K562 (cell line): ENCODE measurements around the gene TMEM59. TPM values are rescaled to one million over a fixed set of nuclear protein-coding genes. Genes with fewer than 3 reads are reported as not detected.

Experiments used
- CREM ChIP-seq: IDR thresholded peaks from 2 replicates; pipeline ENCODE4 v1.6.1; 2014; ENCODE audit warnings: antibody characterized with exemption, low read depth
- EP400 ChIP-seq: fragments of 450-650 bp; IDR thresholded peaks from 2 replicates; pipeline ENCODE4 v1.6.1; 2017; ENCODE audit warnings: antibody characterized with exemption, mild to moderate bottlenecking, moderate library complexity
- FOXP4 ChIP-seq: sonication (generic); formaldehyde crosslinking; IDR thresholded peaks from 2 replicates; pipeline ENCODE4 v1.8.0; 2022; ENCODE audit warnings: mild to moderate bottlenecking, missing genetic modification reagents, borderline replicate concordance
- GABPB1 ChIP-seq: sonication (generic); formaldehyde crosslinking; IDR thresholded peaks from 2 replicates; pipeline ENCODE4 v1.8.0; 2022; ENCODE audit warnings: mild to moderate bottlenecking, missing genetic modification reagents
- GTF2B ChIP-seq: IDR thresholded peaks from 2 replicates; pipeline ENCODE4 v1.6.1; 2011; ENCODE audit not compliant: insufficient read length; ENCODE audit errors: extremely low read depth
- JUND ChIP-seq, 2 experiments: IDR thresholded peaks; 2 replicates in 1 of 2; 3 replicates in 1 of 2; pipeline ENCODE4 v1.6.1; 2011; ENCODE audit warnings: borderline replicate concordance in 2 of 2, low read depth in 2 of 2, low read length in 2 of 2, improper control_type of control experiment in 1 of 2, missing biosample characterization in 1 of 2, missing genetic modification characterization in 1 of 2, missing genetic modification reagents in 1 of 2
- PRMT5 ChIP-seq: sonication (generic); formaldehyde crosslinking; IDR thresholded peaks from 2 replicates; pipeline ENCODE4 v1.5.0; 2020; ENCODE audit warnings: missing genetic modification reagents
- RCOR1 ChIP-seq, 2 experiments: IDR thresholded peaks; 2 replicates each; pipeline ENCODE4 v1.6.1; 2012; ENCODE audit warnings: low read depth in 2 of 2, low read length in 2 of 2, borderline replicate concordance in 1 of 2, improper control_type of control experiment in 1 of 2
- SREBF1 ChIP-seq: fragments of 150-350 bp; IDR thresholded peaks from 2 replicates; pipeline ENCODE4 v1.6.1; 2014; ENCODE audit warnings: antibody characterized with exemption, low read depth, low read length, borderline replicate concordance
- TFAP4 ChIP-seq: sonication (generic); formaldehyde crosslinking; IDR thresholded peaks from 2 replicates; pipeline ENCODE4 v1.8.0; 2022; ENCODE audit warnings: missing genetic modification reagents, mild to moderate bottlenecking, moderate library complexity, borderline replicate concordance
- U2AF2 ChIP-seq: fragments of 200-400 bp; formaldehyde crosslinking; optimal IDR thresholded peaks from 2 replicates; pipeline ENCODE3; 2017; ENCODE audit warnings: low read depth, mild to moderate bottlenecking, low read length
- ZFP36 ChIP-seq: fragments of 150-350 bp; IDR thresholded peaks from 2 replicates; pipeline ENCODE4 v1.6.1; 2018; ENCODE audit warnings: low read length, low read depth; ENCODE audit not compliant: partially characterized antibody
- ZNF143 ChIP-seq: sonication (generic); formaldehyde crosslinking; IDR thresholded peaks from 2 replicates; pipeline ENCODE4 v1.9.0; 2022; ENCODE audit warnings: mild to moderate bottlenecking, missing genetic modification reagents
- ZNF232 ChIP-seq: sonication (generic); formaldehyde crosslinking; IDR thresholded peaks from 2 replicates; pipeline ENCODE4 v1.8.0; 2022; ENCODE audit warnings: mild to moderate bottlenecking, missing genetic modification reagents
- ZNF263 ChIP-seq: sonication (generic); formaldehyde crosslinking; IDR thresholded peaks from 2 replicates; pipeline ENCODE4 v1.8.0; 2022; ENCODE audit warnings: mild to moderate bottlenecking, missing genetic modification reagents, borderline replicate concordance
- polyA plus RNA-seq, 8 experiments: library from polyadenylated mRNA; depleted of rRNA in 4 of 8; stranded (reverse) in 5 of 8; unstranded in 3 of 8; fragments of >200 nt; fragmentation: Nextera tagmentation in 2 of 8; fragmentation: Illumina TruSeq in 1 of 8; extraction: Ambion mirVana in 2 of 8; extraction: Trizol in 1 of 8; gene quantifications; 2 replicates each; pipeline versions ENCODE4 v1.2.1 to v1.2.3, GENCODE V29; 2011 to 2014; ENCODE audit warnings: inconsistent platforms in 1 of 8, missing spikeins in 1 of 8
- total RNA-seq, 7 experiments: library from RNA; depleted of rRNA in 6 of 7; stranded (reverse); fragments of >200 nt in 6 of 7; fragmentation: Illumina TruSeq in 2 of 7; extraction: Trizol in 2 of 7; gene quantifications; 2 replicates each; pipeline versions ENCODE4 v1.2.1 to v1.2.3, GENCODE V29; 2011 to 2021; ENCODE audit warnings: low replicate concordance in 1 of 7
- TF ChIP-seq, protein P1 (sequence below): sonication (generic); formaldehyde crosslinking; IDR thresholded peaks from 2 replicates; pipeline ENCODE4 v1.5.0; 2020; ENCODE audit warnings: missing genetic modification reagents
- TF ChIP-seq, protein P2 (sequence below), 3 experiments: IDR thresholded peaks in 2 of 3; conservative IDR thresholded peaks in 1 of 3; 2 replicates each; pipeline ENCODE4 v1.5.1; 2011 to 2012; ENCODE audit warnings: low read length in 3 of 3, mild to moderate bottlenecking in 3 of 3, control low read depth in 2 of 3, improper control_type of control experiment in 1 of 3, inconsistent platforms in 1 of 3, low read depth in 1 of 3, mixed read lengths in 1 of 3, moderate library complexity in 1 of 3; ENCODE audit not compliant: insufficient read depth in 2 of 3

The TMEM59 gene
- total and polyA plus RNA-seq, 9 of the 15 experiments (the other 6 are each of a cell fraction or from before 2014, with no cell fraction given) = 93.1 to 316 (median 151) TPM

GRCh38 chr1:54081306-54082270 is 28.6 kb upstream of the TMEM59 start (continued):
- TF ChIP-seq TFAP4 (CRISPR knock-in tag) (peak; percentile 25; the same call in 1 of the 2 replicates), GABPB1 (CRISPR knock-in tag) (0 out of 2 replicates have a peak, but pooled peaks have one; percentile 26), JUND (IDR thresholded peaks at IDR 0.05; ENCODE audit: borderline replicate concordance, low read depth, low read length) (peak; percentile 58; the same call in 1 of the 2 replicates), JUND (tag; IDR thresholded peaks at IDR 0.05; ENCODE audit: borderline replicate concordance, low read depth, low read length) (no peak; the same call in 2 of the 3 replicates), U2AF2 (no peak), SREBF1 (no peak), FOXP4 (CRISPR knock-in tag) (no peak), ZNF232 (no peak), ZNF143 (CRISPR knock-in tag) (0 out of 2 replicates have a peak, but pooled peaks have one; percentile 16), ZFP36 (peak; percentile 19), CREM (peak; percentile 18; the same call in 1 of the 2 replicates), RCOR1 (IDR thresholded peaks at IDR 0.05; ENCODE audit: borderline replicate concordance in 1 of 2, low read depth in 2 of 2, low read length in 2 of 2) (0 out of 4 replicates have a peak, but pooled peaks of 1 of the 2 experiments have one; percentile 20), PRMT5 (CRISPR knock-in tag) (no peak), EP400 (no peak), ZNF263 (CRISPR knock-in tag) (peak; percentile 34; the same call in 1 of the 2 replicates), GTF2B (no peak)
- TF ChIP-seq, protein P1, sequence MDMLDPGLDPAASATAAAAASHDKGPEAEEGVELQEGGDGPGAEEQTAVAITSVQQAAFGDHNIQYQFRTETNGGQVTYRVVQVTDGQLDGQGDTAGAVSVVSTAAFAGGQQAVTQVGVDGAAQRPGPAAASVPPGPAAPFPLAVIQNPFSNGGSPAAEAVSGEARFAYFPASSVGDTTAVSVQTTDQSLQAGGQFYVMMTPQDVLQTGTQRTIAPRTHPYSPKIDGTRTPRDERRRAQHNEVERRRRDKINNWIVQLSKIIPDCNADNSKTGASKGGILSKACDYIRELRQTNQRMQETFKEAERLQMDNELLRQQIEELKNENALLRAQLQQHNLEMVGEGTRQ = no peak
- TF ChIP-seq, protein P2, sequence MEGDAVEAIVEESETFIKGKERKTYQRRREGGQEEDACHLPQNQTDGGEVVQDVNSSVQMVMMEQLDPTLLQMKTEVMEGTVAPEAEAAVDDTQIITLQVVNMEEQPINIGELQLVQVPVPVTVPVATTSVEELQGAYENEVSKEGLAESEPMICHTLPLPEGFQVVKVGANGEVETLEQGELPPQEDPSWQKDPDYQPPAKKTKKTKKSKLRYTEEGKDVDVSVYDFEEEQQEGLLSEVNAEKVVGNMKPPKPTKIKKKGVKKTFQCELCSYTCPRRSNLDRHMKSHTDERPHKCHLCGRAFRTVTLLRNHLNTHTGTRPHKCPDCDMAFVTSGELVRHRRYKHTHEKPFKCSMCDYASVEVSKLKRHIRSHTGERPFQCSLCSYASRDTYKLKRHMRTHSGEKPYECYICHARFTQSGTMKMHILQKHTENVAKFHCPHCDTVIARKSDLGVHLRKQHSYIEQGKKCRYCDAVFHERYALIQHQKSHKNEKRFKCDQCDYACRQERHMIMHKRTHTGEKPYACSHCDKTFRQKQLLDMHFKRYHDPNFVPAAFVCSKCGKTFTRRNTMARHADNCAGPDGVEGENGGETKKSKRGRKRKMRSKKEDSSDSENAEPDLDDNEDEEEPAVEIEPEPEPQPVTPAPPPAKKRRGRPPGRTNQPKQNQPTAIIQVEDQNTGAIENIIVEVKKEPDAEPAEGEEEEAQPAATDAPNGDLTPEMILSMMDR (IDR thresholded peaks at IDR 0.05 in 2 of 3, conservative IDR thresholded peaks at IDR 0.05 in 1 of 3; ENCODE audit: insufficient read depth in 2 of 3, low read depth in 1 of 3, low read length in 3 of 3) = peak; percentile 84 to 98 (median 92)
